Progenitor cell of endocrine pancreas (in vitro differentiated cells): Measurements from ENCODE around the gene EMP1. TPM values are rescaled to one million over a fixed set of nuclear protein-coding genes. Genes with fewer than 3 reads are reported as not detected.

Experiments used
- DNase-seq: peaks from one replicate; pipeline ENCODE4 v3.0.0; 2021; ENCODE audit warnings: low spot score; ENCODE audit not compliant: unreplicated experiment
- H3K27ac Mint-ChIP-seq: 2 replicates; pipeline ENCODE4 v1.8.0; 2021; ENCODE audit warnings: mild to moderate bottlenecking, moderate library complexity, mixed read lengths
- H3K27me3 Mint-ChIP-seq: 2 replicates; pipeline ENCODE4 v1.8.0; 2021; ENCODE audit warnings: mixed read lengths
- H3K36me3 Mint-ChIP-seq: 2 replicates; pipeline ENCODE4 v1.8.0; 2022; ENCODE audit warnings: mixed read lengths; ENCODE audit not compliant: insufficient read depth
- H3K4me1 Mint-ChIP-seq: 2 replicates; pipeline ENCODE4 v1.8.0; 2021; ENCODE audit warnings: low read depth, mixed read lengths
- H3K4me3 Mint-ChIP-seq: 2 replicates; pipeline ENCODE4 v1.8.0; 2021; ENCODE audit warnings: low read depth, mild to moderate bottlenecking, moderate library complexity, mixed read lengths
- H3K9me3 Mint-ChIP-seq: 2 replicates; pipeline ENCODE4 v1.8.0; 2021; ENCODE audit warnings: low read depth, mixed read lengths
- CTCF ChIP-seq: fragments of 200-600 bp; sonication (generic); IDR thresholded peaks from one replicate; pipeline ENCODE4 v1.5.0; 2021; ENCODE audit warnings: antibody characterized with exemption, mild to moderate bottlenecking; ENCODE audit not compliant: unreplicated experiment
- total RNA-seq: library from RNA; stranded (reverse); gene quantifications from 2 replicates; pipeline ENCODE4 v1.2.1, GENCODE V29; 2021

Gene EMP1
- total RNA-seq, 1 donor from 2014 or later: 0.31 TPM

GRCh38 chr12:13252024-13252423 lies 55.5 kb downstream of the EMP1 start:
- H3K36me3 Mint-ChIP-seq: no peaks in the 10 kb centered on the region
- no peak for TF ChIP-seq CTCF
- no peak for DNase-seq
- peaks cover 17% of the 10 kb centered on the region for H3K27me3 Mint-ChIP-seq
- peaks cover 6% of the 10 kb centered on the region for H3K4me1 Mint-ChIP-seq
- no peaks in the 10 kb centered on the region for H3K9me3 Mint-ChIP-seq
- no peak overlapping the region for H3K4me3 Mint-ChIP-seq
- H3K27ac Mint-ChIP-seq: no peak overlapping the region

GRCh38 chr12:13252616-13253015 lies 56.1 kb downstream of the EMP1 start:
- DNase-seq: no peak
- H3K36me3 Mint-ChIP-seq: no peaks in the 10 kb centered on the region
- no peak overlapping the region for H3K27ac Mint-ChIP-seq
- no peak for TF ChIP-seq CTCF
- peaks cover 6% of the 10 kb centered on the region for H3K4me1 Mint-ChIP-seq
- H3K4me3 Mint-ChIP-seq: no peak overlapping the region
- H3K9me3 Mint-ChIP-seq: no peaks in the 10 kb centered on the region
- H3K27me3 Mint-ChIP-seq: peaks cover 16% of the 10 kb centered on the region

- DNase-seq: no peak
- Mint-ChIP-seq H3K27ac (no peak overlapping the region), H3K4me3 (no peak overlapping the region), H3K9me3 (no peaks in the 10 kb centered on the region), H3K27me3 (peaks cover 31% of the 10 kb centered on the region), H3K4me1 (peaks cover 18% of the 10 kb centered on the region), H3K36me3 (no peaks in the 10 kb centered on the region)
- TF ChIP-seq CTCF: no peak
Measured at GRCh38 chr12:13253966-13254760, 57.6 kb downstream of the EMP1 start.

GRCh38 chr12:13255792-13256691 lies 59.5 kb downstream of the EMP1 start:
- H3K27ac Mint-ChIP-seq: peak overlapping the region; percentile 61
- TF ChIP-seq CTCF: peak; percentile 100
- DNase-seq: peak; percentile 100
- H3K4me3 Mint-ChIP-seq: peak overlapping the region; percentile 76
- no peaks in the 10 kb centered on the region for H3K9me3 Mint-ChIP-seq
- H3K36me3 Mint-ChIP-seq: no peaks in the 10 kb centered on the region
- peaks cover 22% of the 10 kb centered on the region for H3K4me1 Mint-ChIP-seq
- H3K27me3 Mint-ChIP-seq: peaks cover 31% of the 10 kb centered on the region

GRCh38 chr12:13256692-13257045 lies 60.1 kb downstream of the EMP1 start:
- no peak for DNase-seq
- H3K27ac Mint-ChIP-seq: no peak overlapping the region
- TF ChIP-seq CTCF: no peak
- H3K9me3 Mint-ChIP-seq: no peaks in the 10 kb centered on the region
- no peaks in the 10 kb centered on the region for H3K36me3 Mint-ChIP-seq
- H3K4me3 Mint-ChIP-seq: no peak overlapping the region
- H3K27me3 Mint-ChIP-seq: peaks cover 31% of the 10 kb centered on the region
- H3K4me1 Mint-ChIP-seq: peaks cover 22% of the 10 kb centered on the region
